ENCODE data around the gene LRP1B.

LRP1B gene

GRCh38 chr2:141133883-141134282 is 996.9 kb downstream of the LRP1B start:
- ATAC-seq: no peak
- TF ChIP-seq CSRNP3 (CRISPR knock-in tag; IDR thresholded peaks at IDR 0.05) (no peak), PPARA (CRISPR knock-in tag; IDR thresholded peaks at IDR 0.05; ENCODE audit: borderline replicate concordance) (no peak), ZFP3 (CRISPR knock-in tag; IDR thresholded peaks at IDR 0.05) (no peak), ZNF565 (CRISPR knock-in tag; conservative IDR thresholded peaks at IDR 0.05; ENCODE audit: low read depth) (no peak), ZNF70 (CRISPR knock-in tag; IDR thresholded peaks at IDR 0.05) (no peak)

- TF ChIP-seq POU6F1 (CRISPR knock-in tag; IDR thresholded peaks at IDR 0.05; ENCODE audit: borderline replicate concordance, low read depth) (no peak), PATZ1 (CRISPR knock-in tag; IDR thresholded peaks at IDR 0.05; ENCODE audit: borderline replicate concordance) (no peak), GLIS3 (CRISPR knock-in tag; IDR thresholded peaks at IDR 0.05) (no peak), ZNF70 (CRISPR knock-in tag; IDR thresholded peaks at IDR 0.05) (no peak), PPARA (CRISPR knock-in tag; IDR thresholded peaks at IDR 0.05; ENCODE audit: borderline replicate concordance) (no peak), ISL1 (CRISPR knock-in tag; IDR thresholded peaks at IDR 0.05) (no peak), ESRRG (CRISPR knock-in tag; IDR thresholded peaks at IDR 0.05) (no peak), ZFP3 (CRISPR knock-in tag; IDR thresholded peaks at IDR 0.05) (no peak), TOX (CRISPR knock-in tag; IDR thresholded peaks at IDR 0.05; ENCODE audit: borderline replicate concordance) (no peak), CSDC2 (CRISPR knock-in tag; IDR thresholded peaks at IDR 0.05) (no peak), CREB5 (CRISPR knock-in tag; IDR thresholded peaks at IDR 0.05; ENCODE audit: low read depth) (no peak), RARB (CRISPR knock-in tag; IDR thresholded peaks at IDR 0.05) (no peak), ZFP30 (CRISPR knock-in tag; IDR thresholded peaks at IDR 0.05) (no peak), ARNTL (CRISPR knock-in tag; IDR thresholded peaks at IDR 0.05; ENCODE audit: borderline replicate concordance, low read depth) (no peak), BACH2 (CRISPR knock-in tag; IDR thresholded peaks at IDR 0.05; ENCODE audit: borderline replicate concordance) (no peak), OSR1 (CRISPR knock-in tag; IDR thresholded peaks at IDR 0.05) (no peak), ZNF8 (CRISPR knock-in tag; IDR thresholded peaks at IDR 0.05) (no peak), ZC3H10 (CRISPR knock-in tag; IDR thresholded peaks at IDR 0.05) (no peak)
- no peak for ATAC-seq
Measured at GRCh38 chr2:141125432-141125831, 1005.4 kb downstream of the LRP1B start.

GRCh38 chr2:141118836-141119235 is 1012.0 kb downstream of the LRP1B start:
- no peak for ATAC-seq
- TF ChIP-seq ISL1 (CRISPR knock-in tag; IDR thresholded peaks at IDR 0.05) (no peak), TOX (CRISPR knock-in tag; IDR thresholded peaks at IDR 0.05; ENCODE audit: borderline replicate concordance) (no peak), CSRNP3 (CRISPR knock-in tag; IDR thresholded peaks at IDR 0.05) (no peak)

- ATAC-seq: no peak
- TF ChIP-seq ZC3H10 (CRISPR knock-in tag; IDR thresholded peaks at IDR 0.05) (no peak), ZNF8 (CRISPR knock-in tag; IDR thresholded peaks at IDR 0.05) (no peak), ISL1 (CRISPR knock-in tag; IDR thresholded peaks at IDR 0.05) (no peak), SNAI2 (CRISPR knock-in tag; IDR thresholded peaks at IDR 0.05) (no peak), ARNTL (CRISPR knock-in tag; IDR thresholded peaks at IDR 0.05; ENCODE audit: borderline replicate concordance, low read depth) (no peak), RARB (CRISPR knock-in tag; IDR thresholded peaks at IDR 0.05) (no peak), ESRRG (CRISPR knock-in tag; IDR thresholded peaks at IDR 0.05) (no peak), CSDC2 (CRISPR knock-in tag; IDR thresholded peaks at IDR 0.05) (no peak), TSHZ2 (CRISPR knock-in tag; IDR thresholded peaks at IDR 0.05) (no peak), ZNF565 (CRISPR knock-in tag; conservative IDR thresholded peaks at IDR 0.05; ENCODE audit: low read depth) (no peak), OSR1 (CRISPR knock-in tag; IDR thresholded peaks at IDR 0.05) (no peak)
Measured at GRCh38 chr2:141113301-141113700, 1017.5 kb downstream of the LRP1B start.

Measured in SK-N-SH treated with all-trans-retinoic acid at 6 μM for 48 hours (cell line).